ENCODE results near the gene LMOD1.
"Not testable (repeated sequence)": the region's sequence is repeated elsewhere in the genome, so short reads cannot be mapped to it uniquely, and the experiment has no call there.

LMOD1 gene

GRCh38 chr1:201916649-201917249 lies 29.6 kb downstream of the LMOD1 start:
- DNase-seq = no peak

GRCh38 chr1:201914456-201915235 lies 31.7 kb downstream of the LMOD1 start:
- no peak for DNase-seq

- no peak for DNase-seq
Observed at GRCh38 chr1:201912832-201913231, 33.5 kb downstream of the LMOD1 start.

- no peak for DNase-seq
Observed at GRCh38 chr1:201911826-201912571, 34.3 kb downstream of the LMOD1 start.

DNA sequence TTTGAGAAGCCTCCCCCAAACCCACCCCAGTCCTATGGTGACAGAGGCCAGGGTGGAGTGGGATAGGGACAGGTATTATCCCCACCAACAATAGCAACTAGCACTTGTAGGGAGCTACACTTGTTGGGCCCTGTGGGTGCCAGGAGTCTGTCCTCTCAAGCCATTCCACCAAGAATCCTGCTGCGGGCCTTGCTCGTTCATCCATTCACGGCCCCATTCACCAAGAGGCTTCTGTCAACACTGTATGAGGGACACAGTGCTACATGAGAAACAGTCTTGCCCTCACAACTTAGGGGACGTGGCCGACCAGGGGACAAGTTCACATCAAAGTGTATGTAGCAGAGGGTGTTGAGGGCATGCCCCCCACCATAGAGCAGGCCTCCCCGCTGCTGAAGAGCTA lies 38.7 kb downstream of the LMOD1 start:
- no peak for DNase-seq

- DNase-seq = no peak
Observed at GRCh38 chr1:201906336-201906735, 40.0 kb downstream of the LMOD1 start.

- no peak for DNase-seq
Observed at GRCh38 chr1:201905234-201905890, 41.0 kb downstream of the LMOD1 start.

- DNase-seq = no peak
Observed at GRCh38 chr1:201904579-201904978, 41.8 kb downstream of the LMOD1 start.

DNA sequence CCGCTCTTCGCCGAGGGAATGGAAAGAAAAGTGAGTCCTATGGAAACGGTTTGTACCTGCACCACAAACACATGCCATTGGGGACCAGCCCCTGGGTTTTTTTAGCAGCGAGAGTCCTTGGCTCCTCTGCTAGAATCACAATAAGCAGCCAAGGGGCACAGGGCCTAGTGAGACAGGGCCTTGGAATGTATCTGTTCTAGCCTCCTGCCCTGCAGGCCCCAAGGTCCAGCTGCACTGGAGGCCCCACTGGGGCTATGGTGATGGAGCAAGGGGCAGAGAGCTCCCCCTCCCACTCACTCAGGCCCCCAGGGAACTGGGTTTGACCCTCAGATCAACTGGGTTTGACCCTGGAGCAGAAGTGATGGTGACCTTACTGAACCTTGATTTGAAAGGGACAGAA lies 43.2 kb downstream of the LMOD1 start:
- no peak for DNase-seq

DNA sequence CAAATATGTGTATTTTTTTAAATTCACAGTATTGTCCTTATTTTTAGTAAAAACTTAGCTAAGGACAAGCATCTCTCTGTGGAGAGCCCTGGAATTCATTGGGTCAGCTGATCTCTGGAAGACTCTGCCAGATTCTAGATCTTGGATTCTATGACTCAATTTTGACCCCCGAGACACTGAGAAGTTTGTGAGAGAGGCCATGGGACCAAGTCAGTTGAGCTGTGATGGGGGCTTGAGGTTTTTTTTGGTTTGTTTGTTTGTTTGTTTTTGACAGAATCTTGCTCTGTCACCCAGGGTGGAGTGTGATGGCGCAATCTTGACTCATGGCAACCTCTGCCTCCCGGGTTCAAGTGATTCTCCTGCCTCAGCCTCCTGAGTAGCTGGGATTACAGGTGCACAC lies 44.1 kb downstream of the LMOD1 start:
- DNase-seq = no peak

DNA sequence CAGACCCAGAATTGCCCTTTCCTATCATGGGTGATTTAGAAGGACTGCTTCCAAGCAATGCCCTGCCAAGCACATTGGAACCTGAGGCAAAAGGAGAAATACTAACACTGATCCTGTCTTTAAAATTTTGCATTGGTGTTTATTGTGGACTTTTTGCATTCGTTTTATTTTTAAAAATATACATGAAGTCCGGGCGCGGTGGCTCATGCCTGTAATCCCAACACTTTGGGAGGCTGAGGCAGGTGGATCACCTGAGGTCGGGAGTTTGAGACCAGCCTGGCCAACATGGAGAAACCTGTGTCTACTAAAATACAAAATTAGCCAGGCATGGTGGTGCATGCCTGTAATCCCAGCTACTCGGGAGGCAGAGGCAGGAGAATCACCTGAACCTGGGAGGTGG lies 45.3 kb downstream of the LMOD1 start:
- DNase-seq = not testable (repeated sequence)

GRCh38 chr1:201900476-201900875 lies 45.9 kb downstream of the LMOD1 start:
- DNase-seq = no peak

GRCh38 chr1:201899683-201900429 lies 46.5 kb downstream of the LMOD1 start:
- DNase-seq = no peak

- DNase-seq = no peak
Observed at GRCh38 chr1:201898992-201899391, 47.4 kb downstream of the LMOD1 start.

DNA sequence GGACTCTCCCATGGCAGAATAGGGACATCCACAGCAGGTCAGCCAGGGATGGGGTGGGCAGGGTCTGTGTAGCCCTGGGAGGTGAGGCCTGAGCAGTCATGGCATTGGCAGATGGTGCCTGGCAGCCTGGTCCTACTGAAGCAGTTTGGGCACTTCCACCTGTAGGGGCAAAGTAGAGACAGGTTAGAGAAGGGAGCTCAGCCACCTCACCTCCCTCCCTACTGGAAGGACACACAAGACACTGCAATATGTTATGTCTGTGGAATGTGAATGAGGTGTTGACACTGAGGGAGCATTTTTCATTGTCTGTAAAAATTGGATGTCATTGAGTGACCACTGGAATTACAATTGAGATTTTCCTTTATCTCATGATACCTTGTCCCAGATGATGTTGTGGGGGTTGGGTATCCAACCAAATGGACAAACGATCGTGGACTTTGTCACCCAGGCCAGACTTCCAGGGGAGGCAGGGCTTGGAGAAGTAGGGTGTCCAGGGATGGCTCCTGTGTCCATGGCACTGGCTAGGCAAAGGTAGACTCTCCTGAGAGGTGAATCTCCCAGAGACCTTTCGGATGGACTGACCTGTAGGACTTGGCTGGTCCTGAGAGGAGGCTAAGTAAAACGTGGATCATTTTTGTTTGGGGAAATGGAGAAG lies 48.0 kb downstream of the LMOD1 start:
- DNase-seq = no peak

- no peak for DNase-seq
Observed at GRCh38 chr1:201896951-201897391, 49.4 kb downstream of the LMOD1 start.

GRCh38 chr1:201895913-201896807 lies 50.2 kb downstream of the LMOD1 start:
- DNase-seq = peak in 55 of 58 donors; percentile 17 to 89 (median 67)

GRCh38 chr1:201895120-201895665 lies 51.2 kb downstream of the LMOD1 start:
- no peak for DNase-seq
